A549 (cell line): ENCODE results near the gene RHOC.

ENCODE experiments used
- BHLHE40 ChIP-seq: IDR thresholded peaks from 2 replicates; pipeline ENCODE4 v1.6.1; 2012; ENCODE audit warnings: low read depth, low read length, inconsistent platforms
- CTCF ChIP-seq: fragments of >200 bp; sonication (Bioruptor Twin); formaldehyde crosslinking; IDR thresholded peaks from 3 replicates; pipeline ENCODE4 v1.5.1; 2016
- ELK1 ChIP-seq: fragments of 150-350 bp; IDR thresholded peaks from 2 replicates; pipeline ENCODE4 v1.6.1; 2014; ENCODE audit warnings: low read depth, mild to moderate bottlenecking, low read length
- HEYL ChIP-seq: fragments of 250-450 bp; sonication (Bioruptor Pico); IDR thresholded peaks from 2 replicates; pipeline ENCODE4 v1.8.0; 2021; ENCODE audit warnings: mild to moderate bottlenecking, moderate library complexity
- JUNB ChIP-seq: fragments of >200 bp; sonication (Bioruptor Twin); formaldehyde crosslinking; IDR thresholded peaks from 2 replicates; pipeline ENCODE4 v1.6.1; 2016
- PBX3 ChIP-seq: IDR thresholded peaks from 2 replicates; pipeline ENCODE4 v1.6.1; 2012

GRCh38 chr1:112689842-112690237 is 17.1 kb downstream of the RHOC start:
- TF ChIP-seq CTCF (no peak), PBX3 (no peak), HEYL (CRISPR knock-in tag) (no peak), ELK1 (no peak), BHLHE40 (no peak), JUNB (no peak)
